ENCODE measurements around the gene SHKBP1.
"Not testable (repeated sequence)": the region's sequence is repeated elsewhere in the genome, so short reads cannot be mapped to it uniquely, and the experiment has no call there.

The SHKBP1 gene

DNA sequence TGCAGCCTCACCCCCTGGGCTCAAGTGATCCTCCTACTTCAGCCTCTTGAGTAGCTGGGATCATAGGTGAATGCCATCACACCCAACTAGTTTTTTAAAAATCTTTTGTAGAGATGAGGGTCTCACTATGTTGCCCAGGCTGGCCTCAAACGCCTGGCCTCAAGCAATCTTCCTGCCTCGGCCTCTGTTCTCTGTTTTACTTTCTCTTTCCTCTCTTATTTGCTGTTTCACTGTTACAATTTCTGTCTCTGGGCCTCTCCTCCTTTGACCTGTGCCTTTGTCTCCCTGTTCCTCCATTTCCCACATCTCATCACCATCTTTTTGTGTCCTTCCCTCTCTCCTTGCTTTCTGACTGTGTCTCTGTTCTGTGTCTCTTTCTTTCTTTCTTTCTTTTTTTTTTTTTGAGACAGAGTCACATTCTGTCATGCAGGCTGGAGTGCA, 9.3 kb downstream of the SHKBP1 start:
- no peak overlapping the region for H3K4me3 ChIP-seq
- no peak overlapping the region for H3K27ac ChIP-seq
- TF ChIP-seq, protein P1, sequence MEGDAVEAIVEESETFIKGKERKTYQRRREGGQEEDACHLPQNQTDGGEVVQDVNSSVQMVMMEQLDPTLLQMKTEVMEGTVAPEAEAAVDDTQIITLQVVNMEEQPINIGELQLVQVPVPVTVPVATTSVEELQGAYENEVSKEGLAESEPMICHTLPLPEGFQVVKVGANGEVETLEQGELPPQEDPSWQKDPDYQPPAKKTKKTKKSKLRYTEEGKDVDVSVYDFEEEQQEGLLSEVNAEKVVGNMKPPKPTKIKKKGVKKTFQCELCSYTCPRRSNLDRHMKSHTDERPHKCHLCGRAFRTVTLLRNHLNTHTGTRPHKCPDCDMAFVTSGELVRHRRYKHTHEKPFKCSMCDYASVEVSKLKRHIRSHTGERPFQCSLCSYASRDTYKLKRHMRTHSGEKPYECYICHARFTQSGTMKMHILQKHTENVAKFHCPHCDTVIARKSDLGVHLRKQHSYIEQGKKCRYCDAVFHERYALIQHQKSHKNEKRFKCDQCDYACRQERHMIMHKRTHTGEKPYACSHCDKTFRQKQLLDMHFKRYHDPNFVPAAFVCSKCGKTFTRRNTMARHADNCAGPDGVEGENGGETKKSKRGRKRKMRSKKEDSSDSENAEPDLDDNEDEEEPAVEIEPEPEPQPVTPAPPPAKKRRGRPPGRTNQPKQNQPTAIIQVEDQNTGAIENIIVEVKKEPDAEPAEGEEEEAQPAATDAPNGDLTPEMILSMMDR (IDR thresholded peaks at IDR 0.05): no peak
- DNase-seq (ENCODE audit: low spot score): no peak

DNA sequence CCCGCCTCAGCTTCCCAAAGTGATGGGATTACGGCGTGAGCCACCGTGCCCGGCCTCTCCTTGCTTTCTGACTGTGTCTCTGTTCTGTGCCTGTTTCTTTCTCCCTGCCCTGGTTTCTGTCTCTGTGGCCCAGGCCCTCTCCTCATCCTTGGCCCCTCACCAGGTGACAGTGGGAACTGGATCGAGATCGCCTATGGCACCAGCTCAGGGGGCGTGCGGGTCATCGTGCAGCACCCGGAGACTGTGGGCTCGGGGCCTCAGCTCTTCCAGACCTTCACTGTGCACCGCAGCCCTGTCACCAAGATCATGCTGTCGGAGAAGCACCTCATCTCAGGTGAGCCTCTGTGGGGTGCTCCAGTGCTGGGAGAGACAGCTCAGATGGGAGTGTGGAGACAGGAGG, 9.9 kb downstream of the SHKBP1 start:
- no peak for DNase-seq (ENCODE audit: low spot score)
- Histone ChIP-seq H3K4me3 (no peak overlapping the region), H3K27ac (no peak overlapping the region)
- TF ChIP-seq, protein P1 (IDR thresholded peaks at IDR 0.05): no peak

DNA sequence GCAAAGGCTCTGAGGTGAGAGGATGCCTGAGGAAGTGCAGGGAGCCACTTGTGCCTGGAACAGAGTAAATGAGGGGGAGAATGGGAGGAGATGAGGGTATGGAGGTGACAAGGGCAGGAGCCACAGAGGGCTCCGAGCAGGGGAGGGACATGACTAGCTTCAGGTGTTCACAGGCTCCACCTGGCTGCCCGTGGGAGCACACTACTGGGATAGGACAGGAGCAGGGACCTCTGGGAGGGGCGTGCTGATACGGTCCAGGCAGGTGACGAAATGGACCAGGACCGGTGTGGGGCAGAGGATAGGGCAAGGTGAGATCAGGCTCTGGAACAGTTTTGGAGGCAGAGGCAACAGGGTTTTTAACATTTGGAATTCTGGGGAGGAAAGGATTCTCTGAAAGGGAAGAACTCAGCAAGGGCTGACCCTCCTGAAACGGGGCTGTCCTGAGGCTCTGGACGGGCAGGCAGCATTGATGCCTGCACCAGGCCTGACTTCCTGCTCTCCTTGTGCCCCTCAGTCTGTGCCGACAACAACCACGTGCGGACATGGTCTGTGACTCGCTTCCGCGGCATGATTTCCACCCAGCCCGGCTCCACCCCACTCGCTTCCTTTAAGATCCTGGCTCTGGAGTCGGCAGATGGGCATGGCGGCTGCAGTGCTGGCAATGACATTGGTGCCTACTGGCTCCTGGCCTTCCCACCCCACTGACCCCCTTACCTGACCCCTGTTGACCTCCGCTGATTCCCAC, 11.6 kb downstream of the SHKBP1 start:
- no peak for DNase-seq (ENCODE audit: low spot score)
- no peak overlapping the region for H3K27ac ChIP-seq
- no peak overlapping the region for H3K4me3 ChIP-seq
- TF ChIP-seq, protein P1 (IDR thresholded peaks at IDR 0.05): no peak

DNA sequence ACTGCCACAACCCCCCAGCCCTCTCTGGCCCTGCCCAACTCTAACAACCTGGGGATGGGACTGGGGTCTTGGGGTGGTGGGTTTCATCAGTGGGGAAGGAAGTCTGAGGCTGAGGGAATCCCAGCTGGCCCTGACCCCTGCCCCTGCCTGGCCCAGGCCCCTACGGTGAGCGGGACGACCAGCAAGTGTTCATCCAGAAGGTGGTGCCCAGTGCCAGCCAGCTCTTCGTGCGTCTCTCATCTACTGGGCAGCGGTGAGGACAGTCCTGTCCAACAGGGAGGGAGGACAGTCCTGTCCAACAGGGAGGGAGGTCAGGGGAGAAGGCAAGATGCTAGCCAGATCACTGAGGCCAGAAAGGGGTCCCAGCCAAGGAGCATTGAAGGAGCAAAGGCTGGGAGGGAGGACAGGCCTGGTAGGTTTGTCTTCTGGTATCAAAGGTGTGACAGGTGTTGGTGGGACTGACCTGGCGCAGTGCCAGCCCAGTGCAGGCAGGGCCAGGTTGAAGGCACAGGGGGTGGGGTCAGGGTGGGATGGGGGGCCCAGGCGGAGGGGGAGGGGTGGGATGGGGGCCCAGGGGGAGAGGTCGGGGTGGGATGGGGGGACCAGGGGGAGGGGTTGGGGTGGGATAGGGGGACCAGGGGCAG, 12.4 kb downstream of the SHKBP1 start:
- TF ChIP-seq, protein P1 (IDR thresholded peaks at IDR 0.05): no peak
- H3K27ac ChIP-seq: no peak overlapping the region
- H3K4me3 ChIP-seq: no peak overlapping the region
- DNase-seq (ENCODE audit: low spot score): no peak

DNA sequence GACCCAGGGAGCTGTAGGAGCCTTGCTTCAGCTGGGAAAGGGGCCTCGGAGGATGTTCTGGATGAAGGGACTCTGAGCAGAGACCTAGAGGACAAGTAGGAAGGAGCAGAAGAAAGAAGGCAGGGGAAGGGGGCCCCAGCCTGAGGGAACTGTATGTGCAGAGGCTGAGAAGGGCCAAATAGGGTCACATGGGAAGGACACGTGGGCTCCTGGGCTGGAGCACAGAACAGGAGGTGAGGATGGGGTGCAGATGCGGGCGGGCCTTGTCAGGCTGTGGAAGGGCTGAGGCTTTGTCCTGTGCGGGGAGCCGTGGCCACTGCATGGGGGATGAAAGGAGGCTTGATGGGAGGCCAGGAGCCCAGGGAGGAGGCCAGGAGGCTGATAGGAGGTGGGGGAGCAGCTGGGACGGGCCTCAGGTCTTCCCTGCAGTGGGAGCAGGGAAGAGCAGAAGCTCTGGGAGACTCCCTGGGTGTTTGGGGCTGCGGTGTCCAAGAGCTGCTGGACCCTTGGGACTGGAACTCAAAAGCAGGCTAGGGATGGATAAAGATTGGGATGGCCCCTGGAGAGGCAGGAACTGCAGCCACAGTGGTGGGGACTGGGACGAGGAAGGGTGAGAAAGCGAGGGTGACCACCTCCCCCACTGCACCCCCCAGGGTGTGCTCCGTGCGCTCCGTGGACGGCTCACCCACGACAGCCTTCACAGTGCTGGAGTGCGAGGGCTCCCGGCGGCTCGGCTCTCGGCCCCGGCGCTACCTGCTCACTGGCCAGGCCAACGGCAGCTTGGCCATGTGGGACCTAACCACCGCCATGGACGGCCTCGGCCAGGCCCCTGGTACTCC, 13.1 kb downstream of the SHKBP1 start:
- TF ChIP-seq, protein P1 (IDR thresholded peaks at IDR 0.05): no peak
- no peak for DNase-seq (ENCODE audit: low spot score)
- Histone ChIP-seq H3K4me3 (no peak overlapping the region), H3K27ac (no peak overlapping the region)

DNA sequence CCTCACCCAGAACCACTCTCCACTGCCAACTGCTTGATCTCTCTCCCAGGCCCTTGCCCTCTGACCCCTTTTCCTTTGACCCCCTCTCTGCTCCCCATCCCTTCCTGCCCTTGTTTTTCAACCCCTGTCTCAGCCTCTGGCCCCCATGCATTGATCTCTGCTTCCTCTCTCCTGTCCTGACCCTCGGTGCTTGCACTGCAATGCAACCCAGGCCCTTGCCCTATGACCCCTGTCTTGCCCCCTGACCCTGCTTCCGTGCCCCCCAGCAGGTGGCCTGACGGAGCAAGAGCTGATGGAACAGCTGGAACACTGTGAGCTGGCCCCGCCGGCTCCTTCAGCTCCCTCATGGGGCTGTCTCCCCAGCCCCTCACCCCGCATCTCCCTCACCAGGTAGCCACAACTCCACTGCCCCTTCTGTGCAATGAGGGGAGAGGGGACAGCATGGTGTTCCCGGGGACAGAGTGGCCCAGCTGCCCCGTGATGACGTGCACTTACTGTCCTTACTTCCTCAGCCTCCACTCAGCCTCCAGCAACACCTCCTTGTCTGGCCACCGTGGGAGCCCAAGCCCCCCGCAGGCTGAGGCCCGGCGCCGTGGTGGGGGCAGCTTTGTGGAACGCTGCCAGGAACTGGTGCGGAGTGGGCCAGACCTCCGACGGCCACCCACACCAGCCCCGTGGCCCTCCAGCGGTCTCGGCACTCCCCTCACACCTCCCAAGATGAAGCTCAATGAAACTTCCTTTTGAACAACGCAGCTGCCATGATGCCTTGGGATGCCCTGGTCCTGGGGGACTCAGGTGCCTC, 14.0 kb downstream of the SHKBP1 start:
- H3K4me3 ChIP-seq: no peak overlapping the region
- H3K27ac ChIP-seq: no peak overlapping the region
- TF ChIP-seq, protein P1 (IDR thresholded peaks at IDR 0.05): no peak
- DNase-seq (ENCODE audit: low spot score): no peak

DNA sequence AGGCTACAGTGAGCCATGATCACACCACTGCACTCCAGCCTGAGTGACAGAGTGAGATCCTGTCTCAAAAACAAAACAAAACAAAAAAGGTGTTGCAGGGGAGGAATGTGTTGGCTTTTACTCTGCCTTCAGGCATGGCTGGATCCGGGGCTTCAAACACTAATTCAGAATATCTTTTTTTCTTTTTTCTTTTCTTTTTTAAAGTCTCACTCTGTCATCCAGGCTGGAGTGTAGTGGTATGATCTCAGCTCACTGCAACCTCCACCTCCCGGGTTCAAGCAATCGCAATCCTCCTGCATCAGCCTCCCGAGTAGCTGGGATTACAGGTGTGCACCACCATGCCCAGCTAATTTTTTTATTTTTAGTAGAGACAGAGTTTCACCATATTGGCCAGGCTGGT, 15.1 kb downstream of the SHKBP1 start:
- DNase-seq (ENCODE audit: low spot score); H3K4me3 ChIP-seq; H3K27ac ChIP-seq: not testable (repeated sequence)
